SK-N-SH treated with all-trans-retinoic acid at 6 μM for 48 hours (cell line): ENCODE data around the gene TMEM150B.

Source experiments
- ATAC-seq: fragments of 200-7000 bp; cut with Tn5 transposase; 3 replicates; pipeline ENCODE4 v1.9.1; 2020; ENCODE audit warnings: mild to moderate bottlenecking, moderate library complexity
- ARNTL ChIP-seq: fragments of 450-650 bp; formaldehyde crosslinking; IDR thresholded peaks from 2 replicates; pipeline ENCODE4 v1.5.0; 2020; ENCODE audit warnings: low read depth, mild to moderate bottlenecking, moderate library complexity, borderline replicate concordance
- BACH2 ChIP-seq: fragments of 250-450 bp; sonication (Bioruptor Pico); IDR thresholded peaks from 2 replicates; pipeline ENCODE4 v1.9.0; 2021; ENCODE audit warnings: mild to moderate bottlenecking, borderline replicate concordance
- CREB5 ChIP-seq: fragments of 250-450 bp; sonication (Bioruptor Pico); IDR thresholded peaks from 2 replicates; pipeline ENCODE4 v1.5.1; 2020; ENCODE audit warnings: low read depth, mild to moderate bottlenecking, moderate library complexity
- CSDC2 ChIP-seq: fragments of 250-450 bp; sonication (Bioruptor Pico); IDR thresholded peaks from 2 replicates; pipeline ENCODE4 v1.5.0; 2020; ENCODE audit warnings: mild to moderate bottlenecking, moderate library complexity
- CSRNP3 ChIP-seq: fragments of 250-450 bp; sonication (Bioruptor Pico); IDR thresholded peaks from 2 replicates; pipeline ENCODE4 v1.5.1; 2021; ENCODE audit warnings: mild to moderate bottlenecking, moderate library complexity
- GLIS3 ChIP-seq: fragments of 250-450 bp; sonication (Bioruptor Pico); IDR thresholded peaks from 2 replicates; pipeline ENCODE4 v1.5.0; 2020; ENCODE audit warnings: mild to moderate bottlenecking, moderate library complexity
- ISL1 ChIP-seq: fragments of 250-450 bp; sonication (Bioruptor Pico); IDR thresholded peaks from 2 replicates; pipeline ENCODE4 v2.1.2; 2022; ENCODE audit warnings: mild to moderate bottlenecking, moderate library complexity
- OSR1 ChIP-seq: fragments of 250-450 bp; sonication (Bioruptor Pico); IDR thresholded peaks from 2 replicates; pipeline ENCODE4 v1.8.0; 2022; ENCODE audit warnings: moderate library complexity, mild to moderate bottlenecking, inconsistent platforms
- PATZ1 ChIP-seq: fragments of 250-450 bp; sonication (Bioruptor Pico); IDR thresholded peaks from 2 replicates; pipeline ENCODE4 v1.8.0; 2020; ENCODE audit warnings: mild to moderate bottlenecking, moderate library complexity, borderline replicate concordance
- POU6F1 ChIP-seq: fragments of 250-450 bp; sonication (Bioruptor Pico); IDR thresholded peaks from 2 replicates; pipeline ENCODE4 v1.8.0; 2021; ENCODE audit warnings: low read depth, mild to moderate bottlenecking, moderate library complexity, borderline replicate concordance
- PPARA ChIP-seq: fragments of 250-450 bp; sonication (Bioruptor Pico); IDR thresholded peaks from 2 replicates; pipeline ENCODE4 v1.5.0; 2020; ENCODE audit warnings: mild to moderate bottlenecking, borderline replicate concordance
- RARB ChIP-seq: fragments of 250-450 bp; sonication (Bioruptor Pico); IDR thresholded peaks from 2 replicates; pipeline ENCODE4 v1.8.0; 2021; ENCODE audit warnings: mild to moderate bottlenecking, moderate library complexity
- TCF4 ChIP-seq: fragments of 250-450 bp; sonication (Bioruptor Pico); IDR thresholded peaks from 2 replicates; pipeline ENCODE4 v1.8.0; 2021; ENCODE audit warnings: mild to moderate bottlenecking, moderate library complexity, borderline replicate concordance
- TOX ChIP-seq: fragments of 250-450 bp; sonication (Bioruptor Pico); IDR thresholded peaks from 2 replicates; pipeline ENCODE4 v1.8.0; 2021; ENCODE audit warnings: mild to moderate bottlenecking, moderate library complexity, borderline replicate concordance
- TSHZ2 ChIP-seq: fragments of 250-450 bp; sonication (Bioruptor Pico); IDR thresholded peaks from 2 replicates; pipeline ENCODE4 v1.5.0; 2020; ENCODE audit warnings: mild to moderate bottlenecking, moderate library complexity
- ZC3H10 ChIP-seq: fragments of 250-450 bp; sonication (Bioruptor Pico); IDR thresholded peaks from 2 replicates; pipeline ENCODE4 v1.5.1; 2021; ENCODE audit warnings: mild to moderate bottlenecking, moderate library complexity
- ZFP3 ChIP-seq: fragments of 250-450 bp; sonication (Bioruptor Pico); IDR thresholded peaks from 2 replicates; pipeline ENCODE4 v1.5.0; 2020; ENCODE audit warnings: mild to moderate bottlenecking, moderate library complexity
- ZFP30 ChIP-seq: fragments of 450-650 bp; formaldehyde crosslinking; IDR thresholded peaks from 2 replicates; pipeline ENCODE4 v1.5.0; 2022; ENCODE audit warnings: mild to moderate bottlenecking, moderate library complexity
- ZNF565 ChIP-seq: fragments of 450-650 bp; formaldehyde crosslinking; conservative IDR thresholded peaks from 2 replicates; pipeline ENCODE4 v1.5.0; 2020; ENCODE audit warnings: low read depth, mild to moderate bottlenecking, moderate library complexity
- ZNF70 ChIP-seq: fragments of 450-650 bp; formaldehyde crosslinking; IDR thresholded peaks from 2 replicates; pipeline ENCODE4 v1.5.0; 2020; ENCODE audit warnings: mild to moderate bottlenecking, moderate library complexity
- ZNF8 ChIP-seq: fragments of 450-650 bp; formaldehyde crosslinking; IDR thresholded peaks from 2 replicates; pipeline ENCODE4 v1.5.0; 2020; ENCODE audit warnings: mild to moderate bottlenecking, moderate library complexity

Gene TMEM150B

GRCh38 chr19:55352549-55353145 lies 27.5 kb upstream of the TMEM150B start:
- TF ChIP-seq ZFP30 (no peak), TSHZ2 (CRISPR knock-in tag) (no peak), CSRNP3 (CRISPR knock-in tag) (no peak), CSDC2 (no peak), CREB5 (CRISPR knock-in tag) (no peak), ZNF70 (CRISPR knock-in tag) (no peak), OSR1 (CRISPR knock-in tag) (no peak), PPARA (no peak), RARB (CRISPR knock-in tag) (no peak), BACH2 (CRISPR knock-in tag) (no peak), ZNF8 (CRISPR knock-in tag) (no peak)
- no peak for ATAC-seq

- ATAC-seq: no peak
- TF ChIP-seq PPARA (no peak), TOX (no peak), RARB (CRISPR knock-in tag) (no peak), OSR1 (CRISPR knock-in tag) (no peak), ARNTL (CRISPR knock-in tag) (no peak)
Observed at GRCh38 chr19:55352040-55352439, 26.9 kb upstream of the TMEM150B start.

- no peak for ATAC-seq
- TF ChIP-seq RARB (CRISPR knock-in tag) (no peak), GLIS3 (CRISPR knock-in tag) (no peak), POU6F1 (CRISPR knock-in tag) (no peak), ZNF8 (CRISPR knock-in tag) (no peak), CREB5 (CRISPR knock-in tag) (no peak), ZFP3 (CRISPR knock-in tag) (no peak), CSDC2 (no peak), PPARA (no peak), ZC3H10 (CRISPR knock-in tag) (no peak), ARNTL (CRISPR knock-in tag) (no peak), TCF4 (no peak), PATZ1 (no peak), ZNF70 (CRISPR knock-in tag) (no peak), ISL1 (CRISPR knock-in tag) (no peak), CSRNP3 (CRISPR knock-in tag) (no peak), ZNF565 (CRISPR knock-in tag) (no peak), TOX (no peak)
Observed at GRCh38 chr19:55350620-55351315, 25.6 kb upstream of the TMEM150B start.
